Measurements from ENCODE around the gene HOXB3.

DNA sequence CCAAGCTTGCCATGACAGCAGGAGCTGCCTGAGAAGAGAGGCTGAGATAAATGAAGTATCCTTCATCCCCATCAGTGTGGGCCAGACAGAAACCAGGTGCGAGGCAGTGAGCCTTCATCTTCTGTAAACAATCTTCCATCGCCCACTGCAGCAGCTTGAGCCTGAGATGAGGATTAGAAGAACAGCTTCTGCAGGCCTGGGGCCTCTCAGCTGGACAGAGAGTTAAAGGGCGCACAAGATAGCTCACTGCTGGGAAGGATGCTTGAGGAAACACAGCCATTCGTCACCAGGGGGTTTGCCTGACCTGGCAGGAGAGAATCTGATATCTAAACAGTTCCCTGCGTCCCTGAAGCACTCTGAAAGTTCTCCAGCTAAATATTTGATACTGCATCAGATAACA is 86.3 kb downstream of the HOXB3 start:
- TF ChIP-seq POLR2A (IDR thresholded peaks at IDR 0.05; ENCODE audit: low read depth, low read length) (no peak), TAF1 (IDR thresholded peaks at IDR 0.05; ENCODE audit: borderline replicate concordance, low read depth, low read length) (no peak), POLR2AphosphoS5 (IDR thresholded peaks at IDR 0.05; ENCODE audit: low read depth, low read length) (no peak)
